HG03175 (cell line): Measurements from ENCODE around the gene ASPSCR1.

Source experiments
- ATAC-seq: cut with Tn5 transposase; IDR thresholded peaks from one replicate; pipeline ENCODE4 v1.9.1; 2021; ENCODE audit warnings: mild to moderate bottlenecking, moderate library complexity; ENCODE audit not compliant: unreplicated experiment

ASPSCR1 gene

DNA sequence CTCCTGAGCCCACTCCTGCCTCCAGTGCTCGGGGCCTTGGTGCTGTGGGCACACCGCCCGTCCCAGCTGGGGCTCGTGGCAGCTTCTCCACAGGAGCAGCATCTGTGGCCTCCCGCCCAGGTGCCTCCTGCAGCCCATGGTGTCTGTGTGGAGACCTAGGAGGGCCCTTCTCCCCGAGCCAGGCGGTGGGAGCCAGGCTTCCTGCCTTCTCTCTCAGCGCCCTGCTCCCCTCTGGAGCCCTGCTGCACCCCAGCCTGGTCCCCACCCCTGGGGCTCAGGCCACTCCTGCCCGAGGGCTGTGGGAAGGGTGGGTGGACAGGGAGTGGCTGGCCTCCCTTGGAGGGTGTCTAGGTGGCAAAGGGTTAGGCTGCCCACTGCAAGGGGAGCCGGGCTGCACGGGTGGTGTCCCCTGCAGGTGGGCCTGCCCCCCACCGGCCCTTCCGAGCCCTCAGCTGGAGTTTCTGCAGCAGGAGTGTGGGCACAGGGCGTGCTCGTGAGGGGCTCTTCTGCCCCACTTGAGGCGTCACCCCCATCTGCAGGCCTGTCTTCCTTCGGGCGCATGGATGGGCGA, 34.3 kb downstream of the ASPSCR1 start:
- no peak for ATAC-seq

DNA sequence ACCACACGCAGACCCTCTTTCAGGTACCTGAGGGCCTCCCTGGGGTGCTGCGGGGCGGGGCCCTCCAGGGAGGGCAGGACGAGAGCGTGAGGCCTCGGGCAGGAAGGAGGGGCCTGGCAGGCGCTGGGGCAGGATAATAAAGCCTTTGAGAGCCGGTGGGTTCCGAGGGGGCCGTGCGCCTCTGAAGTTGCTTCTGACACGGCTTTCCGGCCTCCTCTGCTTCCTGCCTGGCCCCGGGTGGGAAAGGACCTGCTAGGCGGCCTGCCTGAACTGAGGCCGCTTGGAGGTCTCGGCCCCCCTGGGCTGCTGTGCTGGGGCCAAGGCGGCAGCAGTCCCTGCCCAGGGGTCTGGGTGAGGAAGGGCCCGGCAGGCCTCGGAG, 34.8 kb downstream of the ASPSCR1 start:
- no peak for ATAC-seq

DNA sequence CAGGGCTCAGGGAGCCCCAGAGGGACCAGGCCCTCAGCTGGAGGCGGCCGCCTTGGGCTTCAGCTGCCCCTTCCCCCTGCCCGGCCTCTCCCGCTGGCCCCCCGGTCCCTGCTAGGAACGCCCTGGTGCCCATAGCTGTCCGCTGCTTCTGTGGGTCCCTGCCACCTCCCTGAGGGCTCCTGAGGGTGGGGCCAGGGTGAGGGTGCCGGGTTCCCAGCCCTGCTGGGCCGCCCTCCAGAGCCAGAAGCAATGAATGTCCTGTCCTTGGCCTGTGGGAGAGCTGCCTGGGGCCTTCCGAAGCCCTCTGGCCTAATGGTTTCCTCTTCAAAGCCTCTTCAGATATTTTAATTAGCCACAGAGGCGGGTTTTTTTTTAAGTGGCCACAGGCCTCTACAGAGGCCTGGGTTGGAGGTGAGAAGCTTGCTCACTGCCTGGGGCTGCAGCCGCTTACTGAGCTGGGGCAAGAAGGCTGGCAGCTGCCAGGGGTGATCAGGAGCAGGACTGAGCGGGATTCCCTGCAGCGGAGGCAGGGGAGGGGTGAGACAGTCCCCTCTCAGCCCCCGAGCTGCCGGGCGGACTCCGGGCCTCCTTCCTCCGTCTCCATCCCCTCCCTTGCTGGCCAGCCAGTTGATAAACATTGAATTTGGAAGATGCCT, 35.3 kb downstream of the ASPSCR1 start:
- ATAC-seq, result no peak

DNA sequence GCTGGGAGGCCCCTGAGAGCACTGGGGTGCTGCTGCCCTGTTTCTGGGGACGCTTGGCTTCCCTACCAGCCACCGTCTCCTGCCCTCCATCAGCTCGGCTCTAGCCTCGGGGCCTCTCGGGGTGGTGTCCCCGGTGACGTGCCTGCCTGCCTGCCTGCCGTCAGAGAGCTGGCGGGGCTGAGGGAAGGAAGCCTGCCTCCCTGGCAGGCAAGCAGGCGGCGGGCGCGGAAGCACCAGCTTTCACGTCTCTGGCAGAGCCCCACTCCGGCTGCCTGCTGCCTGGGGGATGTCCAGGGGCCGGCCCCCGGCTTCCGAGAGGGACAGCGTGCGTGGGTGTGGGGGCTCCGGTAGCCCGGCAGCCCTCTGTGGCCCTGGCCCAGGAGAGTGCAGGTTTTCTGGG, 35.9 kb downstream of the ASPSCR1 start:
- no peak for ATAC-seq

DNA sequence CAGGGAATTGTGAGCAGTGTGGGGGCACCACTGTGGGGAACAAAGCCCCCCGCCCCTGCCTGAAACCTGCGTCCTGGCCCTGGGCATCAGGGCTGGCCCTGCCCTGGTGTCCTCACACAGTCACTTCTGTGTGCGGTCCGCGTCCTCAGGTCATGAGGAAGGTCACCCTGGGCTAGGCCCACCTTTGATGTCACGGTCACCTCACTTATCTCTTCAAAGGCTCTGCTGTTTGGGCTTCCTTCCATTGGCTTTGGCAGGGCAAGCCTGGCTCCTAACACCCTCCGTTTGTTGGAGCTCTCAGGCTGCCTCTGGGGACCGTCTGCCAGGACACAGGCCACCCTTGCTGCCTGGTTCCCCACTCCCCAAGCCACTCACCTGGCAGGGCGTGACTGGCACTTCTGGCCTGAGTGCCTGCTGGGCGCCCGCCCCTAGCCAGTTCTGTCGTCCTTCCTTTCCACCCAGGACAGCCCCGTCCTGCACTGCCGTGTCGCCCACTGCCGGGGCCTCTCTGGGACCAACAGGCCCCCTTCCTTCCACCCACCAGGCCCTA, 36.4 kb downstream of the ASPSCR1 start:
- no peak for ATAC-seq

DNA sequence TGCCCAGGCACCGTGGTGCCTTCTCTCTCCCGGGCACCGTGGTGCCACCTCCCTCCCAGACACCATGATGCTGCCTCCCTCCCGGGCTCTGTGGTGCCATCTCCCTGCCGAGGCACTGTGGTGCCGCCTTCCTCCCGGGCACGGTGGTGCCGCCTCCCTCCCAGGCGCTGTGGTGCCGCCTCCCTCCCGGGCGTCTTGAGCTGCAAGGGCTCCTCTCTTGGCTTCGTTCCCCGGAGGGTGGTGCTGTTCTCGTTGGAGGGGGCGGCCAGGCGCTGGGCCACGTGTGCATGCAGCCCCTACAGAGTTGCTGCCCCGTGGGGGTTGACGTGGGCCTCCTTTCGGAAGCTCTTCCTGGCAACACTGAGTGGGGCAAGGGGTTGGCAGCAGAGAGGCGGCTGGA, 37.0 kb downstream of the ASPSCR1 start:
- no peak for ATAC-seq

DNA sequence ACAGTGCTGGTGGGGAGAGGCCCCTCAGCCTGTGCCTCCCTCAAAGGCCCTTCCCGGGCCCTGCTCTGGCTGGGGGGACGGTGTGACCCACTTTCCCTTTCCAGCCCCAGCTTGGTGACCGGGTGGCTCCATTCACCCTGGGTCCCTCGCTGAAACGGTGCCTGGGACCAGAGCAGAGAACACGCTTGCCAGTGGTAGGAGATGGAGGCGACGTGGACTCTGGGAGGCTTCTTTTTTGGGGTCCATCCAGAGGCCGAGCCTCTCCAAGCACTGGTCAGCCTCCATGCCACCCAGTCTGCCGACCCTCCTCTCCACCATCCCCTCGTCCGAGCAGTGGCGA, 37.5 kb downstream of the ASPSCR1 start:
- ATAC-seq, result no peak

DNA sequence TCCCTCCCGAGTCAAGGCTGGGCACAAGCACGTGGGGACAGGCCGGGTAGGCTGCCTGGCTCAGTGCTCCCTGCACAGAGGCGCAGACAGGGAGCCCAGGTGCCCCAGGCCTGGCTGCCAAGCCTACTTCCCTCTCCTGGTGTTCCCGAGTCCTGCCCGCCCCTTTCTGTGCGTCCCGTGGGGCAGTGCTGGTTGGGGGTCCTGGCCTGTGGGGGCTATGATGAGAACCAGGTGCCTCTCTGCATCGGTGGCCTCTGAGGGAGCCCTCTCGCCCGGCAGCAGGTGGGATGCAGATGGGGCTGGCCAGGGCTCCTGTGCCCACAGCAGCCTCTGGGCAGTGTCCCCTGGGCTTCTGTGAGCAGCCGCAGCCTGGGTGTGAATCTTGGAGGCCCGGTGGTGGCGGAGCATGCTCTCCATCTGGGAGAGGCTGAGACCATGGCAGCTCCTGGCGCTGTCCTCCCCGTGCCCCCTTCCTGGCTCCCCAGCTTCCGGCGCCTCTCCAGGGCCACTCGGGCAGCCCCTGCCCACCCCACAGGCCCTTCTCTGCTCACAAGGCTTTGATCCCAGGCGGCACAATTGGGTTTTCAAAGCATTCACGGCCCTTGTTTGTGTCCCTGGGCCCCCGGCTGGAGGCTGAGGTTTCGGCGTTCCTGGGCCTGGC, 38.0 kb downstream of the ASPSCR1 start:
- ATAC-seq, result no peak

DNA sequence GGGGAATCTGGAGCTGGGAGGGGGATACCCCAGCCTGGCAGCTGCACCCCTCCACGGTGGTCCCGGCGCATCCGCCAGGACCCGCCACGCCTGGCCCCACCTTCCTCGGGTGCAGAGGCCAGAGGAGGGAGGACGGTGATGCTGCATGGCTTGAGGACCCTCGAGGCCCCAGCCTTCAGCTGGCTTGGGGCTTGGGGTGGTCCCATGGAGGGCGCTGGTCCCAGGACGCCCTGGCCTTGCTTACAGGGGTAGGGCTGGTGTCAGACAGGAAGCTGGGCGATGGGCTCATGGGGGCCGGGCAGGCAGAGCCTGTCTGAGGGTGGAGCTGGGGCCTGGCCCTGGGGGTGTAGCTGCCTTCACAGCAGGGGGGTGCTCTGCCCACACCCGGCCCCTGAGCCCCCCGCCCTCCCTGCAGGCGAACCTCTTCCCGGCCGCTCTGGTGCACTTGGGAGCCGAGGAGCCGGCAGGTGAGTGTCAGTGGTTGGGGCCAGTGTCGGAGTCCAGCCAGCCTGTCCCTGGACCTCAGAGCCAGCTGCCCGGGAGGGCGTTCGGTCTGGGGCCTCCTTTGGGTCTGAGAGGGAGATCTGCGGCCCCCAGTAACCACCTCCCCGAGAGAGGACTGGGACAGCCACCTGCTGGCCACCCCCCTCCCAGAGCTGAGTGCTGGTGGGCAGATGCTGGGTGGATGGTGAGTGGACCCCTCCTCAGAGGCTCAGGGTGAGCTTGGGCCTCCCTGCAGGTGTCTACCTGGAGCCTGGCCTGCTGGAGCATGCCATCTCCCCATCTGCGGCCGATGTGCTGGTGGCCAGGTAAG, 38.8 kb downstream of the ASPSCR1 start:
- no peak for ATAC-seq

DNA sequence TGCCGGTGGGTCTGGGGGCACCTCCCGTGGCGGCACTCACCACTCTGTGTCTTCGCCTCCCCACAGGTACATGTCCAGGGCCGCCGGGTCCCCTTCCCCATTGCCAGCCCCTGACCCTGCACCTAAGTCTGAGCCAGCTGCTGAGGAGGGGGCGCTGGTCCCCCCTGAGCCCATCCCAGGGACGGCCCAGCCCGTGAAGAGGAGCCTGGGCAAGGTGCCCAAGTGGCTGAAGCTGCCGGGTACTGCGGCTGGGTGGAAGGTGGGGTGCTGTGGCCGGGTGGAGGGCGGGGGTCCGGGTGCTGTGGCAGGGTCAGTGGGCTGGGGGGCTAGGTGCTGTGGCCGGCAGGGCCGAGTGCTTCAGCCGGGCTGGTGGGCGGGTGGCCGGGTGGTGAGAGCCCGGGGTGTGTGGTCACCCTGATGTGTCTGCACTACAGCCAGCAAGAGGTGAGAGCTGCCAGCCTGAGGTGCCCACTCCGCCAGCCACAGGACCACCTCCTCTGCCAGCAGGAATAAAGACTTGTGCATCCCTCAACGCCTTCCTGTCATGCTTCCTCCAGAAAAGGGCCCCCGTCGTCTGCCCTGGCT, 39.5 kb downstream of the ASPSCR1 start:
- ATAC-seq, result no peak

DNA sequence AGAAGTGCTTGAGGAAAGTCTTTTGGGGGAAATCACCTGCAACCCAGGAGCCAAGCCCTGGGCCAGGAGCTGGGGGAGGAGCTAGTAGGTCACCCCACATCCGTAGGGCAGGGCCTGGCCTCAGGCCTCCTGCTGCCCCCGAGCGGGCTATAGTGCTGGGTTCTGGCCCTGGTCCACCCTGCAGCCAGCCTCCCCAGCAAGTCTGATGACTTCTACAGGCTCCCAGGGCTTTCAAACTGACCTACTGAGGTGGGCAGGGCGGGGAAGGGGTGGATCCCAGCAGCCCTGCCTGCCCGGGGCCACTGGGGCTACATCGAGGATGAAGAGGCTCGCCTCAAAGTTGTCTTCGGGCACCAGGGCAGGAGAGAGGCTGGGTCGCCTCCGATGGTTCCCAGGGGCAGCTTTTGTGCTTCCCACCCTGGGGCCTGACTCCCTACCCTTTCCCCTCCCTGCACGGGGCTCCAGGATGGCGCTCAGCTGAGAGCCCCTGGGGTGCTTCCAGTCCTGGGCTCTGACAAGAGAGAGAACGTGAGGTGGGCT, 40.3 kb downstream of the ASPSCR1 start:
- no peak for ATAC-seq

DNA sequence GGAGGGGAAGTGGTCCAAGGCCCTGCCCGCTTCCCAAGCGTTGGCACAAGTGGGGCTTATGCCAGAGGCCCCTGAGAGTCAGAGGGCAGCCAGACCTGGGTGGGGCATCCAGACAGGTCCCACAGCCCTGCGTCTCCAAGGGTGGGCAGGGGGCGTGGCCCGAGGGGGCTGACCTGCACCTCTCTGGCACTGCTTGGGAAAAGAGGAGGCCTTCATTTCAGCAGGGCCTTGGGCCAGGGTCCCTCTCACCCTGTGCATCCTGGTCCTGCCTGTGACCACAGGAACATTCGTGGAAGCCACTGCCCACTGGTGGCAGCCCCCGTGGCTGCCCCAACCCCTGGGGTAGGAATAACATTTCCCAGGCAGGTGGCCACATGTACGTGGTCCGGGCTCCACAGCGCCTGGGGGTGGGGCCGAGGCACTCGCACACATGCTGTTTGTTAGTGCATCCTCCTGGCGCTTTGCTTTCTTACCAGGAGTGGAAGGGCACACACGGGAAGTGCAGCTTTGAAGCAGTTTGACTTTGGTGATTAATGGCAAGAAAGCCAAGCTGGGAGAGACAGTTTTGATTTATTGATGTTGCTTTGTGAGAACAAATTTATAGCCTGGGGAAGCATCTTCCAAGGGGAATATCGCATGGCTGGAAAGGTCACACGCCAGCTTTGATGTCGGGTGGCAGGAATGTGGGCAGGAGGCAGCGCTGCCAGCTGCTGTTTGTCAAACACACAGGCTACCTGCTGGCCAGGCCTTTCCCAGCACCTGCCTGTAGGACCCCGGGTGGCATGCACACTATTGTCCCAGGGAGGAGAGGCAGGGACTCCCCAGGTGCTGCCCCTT, 40.9 kb downstream of the ASPSCR1 start:
- ATAC-seq, result no peak

DNA sequence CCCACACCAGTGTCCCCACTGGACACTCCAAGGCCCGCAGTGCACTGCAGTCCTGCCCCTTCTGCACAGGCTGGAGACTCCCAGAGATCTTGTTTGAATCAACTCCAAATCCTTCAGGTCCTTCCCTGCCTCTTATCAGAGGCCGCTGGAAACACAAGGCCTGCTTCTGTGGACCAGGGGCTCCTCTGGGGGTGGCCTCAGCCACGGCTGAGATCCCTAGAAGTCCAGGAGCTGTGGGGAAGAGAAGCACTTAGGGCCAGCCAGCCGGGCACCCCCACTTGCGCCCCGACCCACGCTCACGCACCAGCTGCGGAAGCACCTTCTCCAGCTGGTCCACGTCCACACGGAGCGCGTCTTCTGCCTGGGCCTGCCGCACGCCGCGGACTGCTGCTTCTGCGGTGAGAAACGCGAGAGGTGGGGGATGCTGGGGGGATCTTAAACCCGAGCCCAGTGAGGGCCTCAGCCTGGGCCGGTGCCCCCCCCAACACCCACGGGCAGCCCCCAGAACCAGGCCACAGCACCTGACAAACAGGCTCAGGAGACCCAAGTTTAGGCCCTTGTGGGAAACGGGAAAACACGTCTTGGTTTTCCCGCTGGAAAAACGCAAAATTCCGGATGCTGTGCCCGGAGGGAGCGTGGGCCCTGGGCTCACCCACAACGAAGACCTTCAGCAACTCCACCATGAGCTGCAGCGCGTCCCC, 41.7 kb downstream of the ASPSCR1 start:
- ATAC-seq, result no peak

DNA sequence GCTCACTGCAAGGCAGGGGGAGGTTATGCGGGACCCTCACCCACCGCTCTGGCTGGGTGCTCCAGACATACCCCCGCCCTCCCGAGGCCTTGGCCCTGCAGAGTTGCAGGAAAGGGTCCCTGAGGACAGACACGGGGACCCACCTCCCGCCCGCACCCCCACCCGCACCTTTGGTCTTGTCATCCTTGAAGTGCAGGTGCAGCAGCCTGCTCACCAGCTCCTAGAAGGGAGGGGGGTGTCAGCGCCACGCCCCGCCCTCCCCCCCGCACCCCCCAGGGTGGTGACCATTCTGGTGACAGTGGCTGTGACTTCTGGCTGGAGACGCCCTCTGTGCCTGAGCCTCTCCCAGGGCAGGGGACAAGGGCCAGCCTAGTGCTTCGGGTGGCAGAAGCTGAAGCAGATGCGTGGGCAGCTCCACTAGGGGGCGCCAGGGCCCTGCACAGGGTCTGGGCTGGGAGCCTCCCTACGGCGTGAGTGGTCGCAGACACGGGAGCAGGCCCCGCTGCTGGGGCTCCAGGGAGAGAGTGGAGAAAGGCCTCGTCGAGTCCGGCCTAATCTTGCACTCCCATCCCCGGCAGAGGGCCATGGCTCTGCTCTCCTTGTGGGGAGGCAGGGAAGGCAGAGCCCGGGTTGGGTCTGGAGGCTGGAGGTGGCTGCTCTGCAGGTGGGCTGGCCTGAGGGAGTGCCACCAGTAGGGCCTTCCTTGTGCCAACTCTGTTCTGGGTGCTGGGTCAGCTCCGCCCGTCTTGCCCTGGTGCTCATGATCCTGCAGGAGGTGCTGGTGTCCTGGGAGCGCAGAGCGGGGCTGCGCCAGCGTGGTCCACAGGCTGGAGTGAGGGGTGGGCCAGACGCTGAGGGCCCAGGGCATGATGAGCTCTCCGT, 42.5 kb downstream of the ASPSCR1 start:
- ATAC-seq, result no peak

DNA sequence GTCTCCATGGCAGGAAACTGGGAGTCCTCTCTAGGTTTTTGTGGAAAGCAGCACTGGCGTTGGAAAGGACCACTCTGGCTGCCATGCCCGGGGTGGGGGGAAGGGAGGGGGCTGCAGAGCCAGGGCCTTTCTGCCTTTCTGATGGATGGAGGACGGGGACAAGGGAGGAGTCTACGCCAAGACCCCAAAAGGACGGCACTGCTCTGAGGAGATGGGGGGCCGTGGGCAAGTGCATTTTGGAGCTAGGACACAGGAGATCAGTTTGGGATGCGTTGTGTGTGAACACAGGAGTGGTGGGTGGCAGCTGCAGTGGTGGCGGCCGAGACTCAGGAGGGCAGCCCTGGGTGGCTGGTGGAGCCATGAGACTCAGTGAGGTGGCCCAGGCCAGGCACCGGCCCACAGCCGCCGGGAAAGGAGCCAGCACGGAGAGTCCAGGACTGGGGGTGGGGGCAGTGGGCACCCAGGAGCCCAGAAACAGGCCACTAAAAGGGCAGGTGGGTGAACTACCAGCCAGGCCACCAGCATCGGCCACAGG, 43.2 kb downstream of the ASPSCR1 start:
- ATAC-seq, result no peak

DNA sequence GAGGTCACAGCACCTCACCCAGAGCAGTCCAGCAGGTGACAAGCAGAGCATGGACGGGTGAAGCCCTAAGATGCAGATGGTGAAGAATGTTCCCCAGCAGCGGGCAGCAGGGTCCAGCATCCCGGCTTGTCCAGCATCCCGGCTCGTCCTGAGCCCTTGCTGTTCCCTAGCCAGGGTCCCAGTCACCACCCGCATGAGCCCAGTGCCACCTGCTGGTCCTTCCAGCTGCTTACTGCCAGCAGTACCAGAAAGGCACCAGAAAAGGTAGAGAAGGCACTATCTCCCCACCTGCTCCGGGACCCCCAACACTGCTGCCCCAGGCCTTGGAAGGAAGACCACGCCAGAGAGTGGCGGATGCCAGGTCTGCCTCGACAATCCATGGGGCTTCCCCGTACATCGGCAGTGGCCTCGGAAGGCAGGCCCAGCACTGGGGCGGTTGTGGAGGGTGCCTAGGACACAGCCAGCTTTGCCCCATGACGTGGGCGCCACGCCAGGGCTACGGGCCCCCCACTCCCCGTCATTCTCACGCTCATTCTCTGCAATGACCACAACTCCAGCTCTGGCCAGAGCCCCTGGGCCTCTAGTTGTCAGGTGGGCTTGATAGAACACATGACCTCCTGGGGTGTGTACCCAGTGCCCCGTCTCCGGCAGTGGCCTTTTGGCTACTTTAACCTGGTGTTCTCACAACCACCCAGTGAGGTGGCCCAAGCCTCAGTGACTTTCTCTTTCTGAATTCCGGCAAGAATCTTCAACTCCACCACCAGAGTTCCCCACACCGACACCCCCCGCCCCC, 43.9 kb downstream of the ASPSCR1 start:
- no peak for ATAC-seq

DNA sequence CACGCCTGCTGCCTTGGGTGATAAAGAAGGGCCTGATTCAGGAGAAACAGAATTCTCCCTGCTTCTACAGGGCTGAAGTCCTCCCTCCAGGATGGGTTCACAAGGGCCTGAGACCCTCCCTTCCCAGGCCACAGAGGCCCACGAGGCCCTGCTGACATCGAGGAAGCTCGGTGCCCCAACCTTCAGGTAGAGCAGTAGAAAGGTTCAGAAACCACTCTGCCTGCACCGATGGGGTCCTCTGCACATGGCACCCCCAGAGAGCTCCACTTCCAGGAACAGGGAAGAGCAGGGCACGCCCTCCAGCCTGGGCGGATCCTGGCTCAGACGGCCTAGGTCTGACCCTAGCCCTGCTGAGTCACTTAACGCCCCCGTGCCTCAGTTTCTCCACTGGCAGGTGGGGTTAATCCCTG, 44.5 kb downstream of the ASPSCR1 start:
- ATAC-seq, result no peak
